Lung (tissue), 12 donors: ENCODE results near the gene ARHGAP8. TPM values are rescaled to one million over a fixed set of nuclear protein-coding genes. Genes with fewer than 3 reads are reported as not detected.
A peak's percentile ranks its signal among the peaks of the same experiment; 100 is the strongest.

Experiments used
- ATAC-seq: fragments of 200-7000 bp; cut with Tn5 transposase; one replicate; pipeline ENCODE4 v1.9.1; 2020; ENCODE audit warnings: moderate number of reproducible peaks; ENCODE audit not compliant: insufficient read depth, low FRiP score
- DNase-seq, 3 donors: peaks; one replicate each; pipeline ENCODE4 v3.0.0-alpha.2; 2013 to 2017
- H3K27ac ChIP-seq, 2 donors: one replicate each; pipeline ENCODE4 v1.5.1; 2013; ENCODE audit warnings: mild to moderate bottlenecking in 2 of 2, moderate library complexity in 2 of 2, control low read depth in 1 of 2, inconsistent platforms in 1 of 2, low read depth in 1 of 2, low read length in 1 of 2
- H3K27me3 ChIP-seq, 3 donors: one replicate each; pipeline ENCODE4 v1.5.1; 2013; ENCODE audit warnings: low read length in 2 of 3; ENCODE audit not compliant: control insufficient read depth in 3 of 3, insufficient read depth in 3 of 3
- H3K36me3 ChIP-seq, 4 donors: one replicate each; pipeline ENCODE4 v1.5.1; 2013; ENCODE audit warnings: low read length in 4 of 4, mild to moderate bottlenecking in 1 of 4, moderate library complexity in 1 of 4; ENCODE audit not compliant: control insufficient read depth in 4 of 4, insufficient read depth in 4 of 4
- H3K4me1 ChIP-seq, 5 donors: one replicate each; pipeline ENCODE4 v1.5.1; 2013; ENCODE audit warnings: low read length in 5 of 5, mild to moderate bottlenecking in 2 of 5, moderate library complexity in 1 of 5; ENCODE audit not compliant: control insufficient read depth in 5 of 5, insufficient read depth in 5 of 5
- H3K4me3 ChIP-seq: one replicate; pipeline ENCODE4 v1.5.1; 2013; ENCODE audit warnings: mild to moderate bottlenecking, control low read depth, moderate library complexity
- H3K9ac ChIP-seq, 2 donors: one replicate each; pipeline ENCODE4 v1.5.1; 2013; ENCODE audit warnings: low read length in 2 of 2, control low read depth in 1 of 2; ENCODE audit not compliant: insufficient read depth in 1 of 2
- H3K9me3 ChIP-seq, 4 donors: one replicate each; pipeline ENCODE4 v1.5.1; 2013; ENCODE audit warnings: low read length in 3 of 4, mild to moderate bottlenecking in 1 of 4, moderate library complexity in 1 of 4; ENCODE audit not compliant: control insufficient read depth in 4 of 4, insufficient read depth in 3 of 4
- CTCF ChIP-seq: IDR thresholded peaks from 2 replicates; pipeline ENCODE4 v1.5.1; 2012; ENCODE audit warnings: mild to moderate bottlenecking; ENCODE audit errors: control extremely low read depth, extremely low read depth
- WGBS, 2 donors: extraction: QIAGEN DNeasy Blood & Tissue Kit; methylation state at CpG; one replicate each; pipeline ENCODE4 v1.1.7; 2013; 5-methylcytosine and 5-hydroxymethylcytosine counted together
- polyA plus RNA-seq, 2 donors: library from polyadenylated mRNA; stranded (reverse); fragments of 200-250 nt; gene quantifications; one replicate each; pipeline ENCODE4 v1.2.1, GENCODE V29; 2013
- total RNA-seq, 2 donors: library from RNA; depleted of rRNA in 1 of 2; stranded (reverse); fragments of >200 nt in 1 of 2; gene quantifications; one replicate each; pipeline ENCODE4 v1.2.1, GENCODE V29; 2014 to 2021
- donor health status: control.
- donor health status: control.
- donor health status: Bipolar disorder and iron deficiency.
- donor health status: healthy.
- donor health status: DM: yes; HTN: yes; CAD: no.

Gene ARHGAP8
- total and polyA plus RNA-seq, 4 donors: 6.8 to 21.6 (median 16.5) TPM

DNA sequence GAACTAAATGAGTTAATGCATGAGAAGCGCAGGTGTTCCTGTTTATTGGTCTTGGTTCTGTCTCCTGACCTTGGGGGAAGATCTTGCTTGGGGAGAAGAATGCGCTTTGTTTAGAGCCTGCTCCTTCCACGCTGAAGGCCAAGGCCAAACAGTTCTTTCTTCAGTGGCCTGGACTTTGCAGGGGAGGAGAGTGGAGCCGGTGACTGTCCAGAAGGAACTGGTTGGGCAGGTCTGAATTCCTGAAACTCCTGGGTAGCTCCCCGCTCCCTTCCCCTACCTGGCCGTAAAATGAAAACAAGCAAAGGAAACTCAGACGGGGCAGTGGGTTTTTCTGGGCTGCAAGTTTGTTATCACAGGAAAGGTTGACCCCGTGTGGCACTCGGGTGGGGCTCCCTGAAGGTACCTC is 3.6 kb downstream of the ARHGAP8 start:
- Histone ChIP-seq H3K36me3 (no peaks in the 10 kb centered on the region), H3K9me3 (peaks cover 0 to 5% (median 0%) of the 10 kb centered on the region in 4 donors), H3K27me3 (no peaks in the 10 kb centered on the region), H3K9ac (no peak overlapping the region), H3K4me1 (peaks cover 0 to 44% (median 4%) of the 10 kb centered on the region in 5 donors), H3K4me3 (no peak overlapping the region), H3K27ac (peak overlapping the region in 1 of 2 donors; percentile 70)
- ATAC-seq (no peak), DNase-seq (peak; percentile 61 to 85 (median 71))
- WGBS, 2 donors: 39% methylated on average over 9 of the region's 9 CpGs
- no peak for TF ChIP-seq CTCF

GRCh38 chr22:44758344-44758973 is 6.1 kb downstream of the ARHGAP8 start:
- ATAC-seq: no peak
- H3K4me3 ChIP-seq: no peak overlapping the region
- no peak for TF ChIP-seq CTCF
- no peaks in the 10 kb centered on the region for H3K36me3 ChIP-seq
- peak in 2 of 3 donors; percentile 60 to 76 for DNase-seq
- no peak overlapping the region for H3K9ac ChIP-seq
- peaks cover 0 to 35% (median 4%) of the 10 kb centered on the region in 5 donors for H3K4me1 ChIP-seq
- H3K27ac ChIP-seq: no peak overlapping the region
- no peaks in the 10 kb centered on the region for H3K27me3 ChIP-seq
- 65 to 71% methylated on average over 11 of the region's 11 CpGs for WGBS, 2 donors
- no peaks in the 10 kb centered on the region for H3K9me3 ChIP-seq

GRCh38 chr22:44759001-44759400 is 6.6 kb downstream of the ARHGAP8 start:
- no peaks in the 10 kb centered on the region for H3K9me3 ChIP-seq
- no peak overlapping the region for H3K9ac ChIP-seq
- ATAC-seq (no peak), DNase-seq (no peak)
- H3K36me3 ChIP-seq: no peaks in the 10 kb centered on the region
- TF ChIP-seq CTCF: no peak
- H3K27ac ChIP-seq: no peak overlapping the region
- H3K4me3 ChIP-seq: no peak overlapping the region
- no peaks in the 10 kb centered on the region for H3K27me3 ChIP-seq
- WGBS, 2 donors: 66 to 73% methylated on average over 6 of the region's 6 CpGs
- H3K4me1 ChIP-seq: peaks cover 0 to 32% (median 3%) of the 10 kb centered on the region in 5 donors
